ENCODE results near the gene TUBA1C. TPM values are rescaled to one million over a fixed set of nuclear protein-coding genes. Genes with fewer than 3 reads are reported as not detected.
A peak's percentile ranks its signal among the peaks of the same experiment; 100 is the strongest.

The TUBA1C gene
- total and polyA plus RNA-seq, 9 of the 15 experiments (the other 6 are each of a cell fraction or from before 2014, with no cell fraction given): 755 to 3,012 (median 914) TPM

GRCh38 chr12:49232940-49233841 lies 31.7 kb upstream of the TUBA1C start (continued):
- TF ChIP-seq NFRKB (IDR thresholded peaks at IDR 0.05; ENCODE audit: low read depth): peak; percentile 51; the same call in 1 of the 2 replicates
- TF ChIP-seq PPARD (CRISPR knock-in tag; IDR thresholded peaks at IDR 0.05): no peak
- no peak; the same call in 1 of the 2 replicates for TF ChIP-seq TARDBP (IDR thresholded peaks at IDR 0.05)
- TF ChIP-seq KDM4B (IDR thresholded peaks at IDR 0.05; ENCODE audit: borderline replicate concordance in 2 of 2, low read depth in 1 of 2): no peak; a peak in 1 of 4 replicates
- peak; percentile 60 to 68; a peak in 2 of 4 replicates for TF ChIP-seq FOXK2 (conservative IDR thresholded peaks at IDR 0.05 in 1 of 2, IDR thresholded peaks at IDR 0.05 in 1 of 2; ENCODE audit: low read depth in 2 of 2)
- TF ChIP-seq NR2F6 (CRISPR knock-in tag; IDR thresholded peaks at IDR 0.05): no peak
- TF ChIP-seq MXD1 (CRISPR knock-in tag; IDR thresholded peaks at IDR 0.05; ENCODE audit: borderline replicate concordance, poor library complexity, severe bottlenecking): no peak
- no peak for TF ChIP-seq STAT6 (CRISPR knock-in tag; IDR thresholded peaks at IDR 0.05)
- peak; percentile 90 for TF ChIP-seq TFAP4 (CRISPR knock-in tag; IDR thresholded peaks at IDR 0.05; ENCODE audit: borderline replicate concordance)
- peak; percentile 90; the same call in 1 of the 2 replicates for TF ChIP-seq RNF2 (IDR thresholded peaks at IDR 0.05)
- TF ChIP-seq EGR1 (conservative IDR thresholded peaks at IDR 0.05): no peak
- no peak for TF ChIP-seq NCOA6 (IDR thresholded peaks at IDR 0.05)
- no peak for TF ChIP-seq HEY1 (CRISPR knock-in tag; IDR thresholded peaks at IDR 0.05; ENCODE audit: borderline replicate concordance)
- TF ChIP-seq JUND (IDR thresholded peaks at IDR 0.05; ENCODE audit: borderline replicate concordance, low read depth, low read length): peak; percentile 66; the same call in 1 of the 2 replicates
- TF ChIP-seq JUND (tag; IDR thresholded peaks at IDR 0.05; ENCODE audit: borderline replicate concordance, low read depth, low read length): no peak; the same call in 2 of the 3 replicates
- TF ChIP-seq ATF3 (IDR thresholded peaks at IDR 0.05): 0 out of 2 replicates have a peak, but pooled peaks have one; percentile 28
- peak; percentile 43; the same call in 1 of the 2 replicates for TF ChIP-seq ATF3 (CRISPR knock-in tag; conservative IDR thresholded peaks at IDR 0.05)
- no peak for TF ChIP-seq ZNF507 (tag; conservative IDR thresholded peaks at IDR 0.05)
- peak; percentile 97 for TF ChIP-seq TCF3 (CRISPR knock-in tag; IDR thresholded peaks at IDR 0.05)
- no peak for TF ChIP-seq NR1H2 (CRISPR knock-in tag; IDR thresholded peaks at IDR 0.05)
- no peak for TF ChIP-seq ZBTB8A (IDR thresholded peaks at IDR 0.05; ENCODE audit: partially characterized antibody)
- TF ChIP-seq HDAC8 (tag; IDR thresholded peaks at IDR 0.05): no peak
- no peak for TF ChIP-seq DIDO1 (tag; IDR thresholded peaks at IDR 0.05; ENCODE audit: low read depth)
- no peak; the same call in none of the 2 replicates for TF ChIP-seq MBD2 (IDR thresholded peaks at IDR 0.05; ENCODE audit: borderline replicate concordance, low read depth)

All from K562 (cell line).